Stomach (tissue), 9 donors: ENCODE data around the gene XXYLT1. TPM values are rescaled to one million over a fixed set of nuclear protein-coding genes. Genes with fewer than 3 reads are reported as not detected.

Experiments used
- DNase-seq, 2 donors: peaks; one replicate each; pipeline versions ENCODE4 v3.0.0 to v3.0.0-alpha.2; 2013 to 2019
- H3K27ac ChIP-seq, 5 donors: fragments of 200-600 bp in 4 of 5; sonication (generic) in 4 of 5; one replicate each; pipeline ENCODE4 v1.5.1; 2013 to 2019; ENCODE audit warnings: mild to moderate bottlenecking in 1 of 5, moderate library complexity in 1 of 5
- H3K27me3 ChIP-seq, 3 donors: fragments of 200-600 bp; sonication (generic); one replicate each; pipeline ENCODE4 v1.5.1; 2017 to 2019; ENCODE audit warnings: mixed run types in 1 of 3
- H3K36me3 ChIP-seq, 4 donors: fragments of 200-600 bp; sonication (generic); 1 replicate in 3 of 4; 2 replicates in 1 of 4; pipeline ENCODE4 v1.5.1; 2016 to 2019
- H3K4me1 ChIP-seq, 4 donors: fragments of 200-600 bp; sonication (generic); one replicate each; pipeline ENCODE4 v1.5.1; 2016 to 2019
- H3K4me3 ChIP-seq, 4 donors: fragments of 200-600 bp; sonication (generic) in 3 of 4; one replicate each; pipeline ENCODE4 v1.5.1; 2016 to 2019; ENCODE audit warnings: mild to moderate bottlenecking in 1 of 4
- H3K9me3 ChIP-seq, 4 donors: fragments of 200-600 bp; sonication (generic); one replicate each; pipeline ENCODE4 v1.5.1; 2016 to 2019
- EP300 ChIP-seq: sonication (generic); formaldehyde crosslinking; IDR thresholded peaks from one replicate; pipeline ENCODE4 v1.6.1; 2017; ENCODE audit warnings: antibody characterized with exemption
- POLR2A ChIP-seq, 4 donors: fragments of 450-650 bp; IDR thresholded peaks; one replicate each; pipeline ENCODE4 v1.6.1; 2016; ENCODE audit warnings: antibody characterized with exemption in 4 of 4, control low read depth in 2 of 4, mild to moderate bottlenecking in 1 of 4, moderate library complexity in 1 of 4
- POLR2AphosphoS5 ChIP-seq, 3 donors: sonication (generic); formaldehyde crosslinking; IDR thresholded peaks; one replicate each; pipeline ENCODE4 v1.6.1; 2016; ENCODE audit warnings: antibody characterized with exemption in 3 of 3
- WGBS, 5 donors: extraction: QIAGEN DNeasy Blood & Tissue Kit in 3 of 5; methylation state at CpG; one replicate each; pipeline versions ENCODE4 v1.1.5 to v1.1.7; 2013 to 2018; 5-methylcytosine and 5-hydroxymethylcytosine counted together
- intact Hi-C: fragments of 100-400 bp; cut with DNase I; formaldehyde crosslinking; loops from one replicate; pipeline ENCODE4 v1.15.1; 2023; ENCODE audit warnings: low total_unique reads
- polyA plus RNA-seq, 3 donors: library from polyadenylated mRNA; stranded (reverse); fragments of 200-250 nt; gene quantifications; one replicate each; pipeline ENCODE4 v1.2.3, GENCODE V29; 2013
- total RNA-seq, 5 donors: library from RNA; depleted of rRNA; stranded (reverse); fragments of >200 nt; gene quantifications; one replicate each; pipeline versions ENCODE4 v1.1.0 to v1.2.3, GENCODE V29; 2014 to 2016
- TF ChIP-seq, protein P1 (sequence below), 7 experiments: fragments of 450-650 bp in 4 of 7; fragments of 200-600 bp in 3 of 7; sonication (generic) in 3 of 7; IDR thresholded peaks; one replicate each; pipeline ENCODE4 v1.5.1; 2016 to 2019; ENCODE audit warnings: antibody characterized with exemption in 7 of 7, control low read depth in 2 of 7, mild to moderate bottlenecking in 1 of 7
- donor health status: healthy with polysubstance abuse.
- donor health status: Bipolar disorder and iron deficiency.
- donor health status: healthy.

XXYLT1 gene
- total and polyA plus RNA-seq, 8 donors = 2.1 to 41.5 (median 11.4) TPM; not detected in 1

DNA sequence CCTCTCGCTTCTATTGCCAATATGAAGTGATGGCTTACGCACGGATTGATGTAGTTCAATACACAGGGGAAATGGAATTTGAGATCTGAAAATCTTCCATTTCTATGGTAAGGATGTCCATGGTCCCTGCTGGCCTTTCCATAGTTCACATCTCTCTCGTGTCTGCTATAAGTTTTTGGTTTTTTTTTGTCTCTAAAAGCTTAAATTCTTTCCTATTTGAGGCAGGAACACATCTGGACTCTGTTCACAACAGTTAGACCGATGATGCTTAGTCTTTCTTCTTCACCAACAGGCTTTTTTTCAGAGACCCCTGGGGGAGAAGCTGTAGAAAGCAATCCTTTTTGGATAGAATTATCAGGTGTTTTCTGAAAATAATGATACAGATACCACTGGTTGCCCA, 108.1 kb downstream of the XXYLT1 start:
- no peak for DNase-seq
- peak overlapping the region in 4 of 5 donors; percentile 59 to 83 (median 78) for H3K27ac ChIP-seq
- intact Hi-C loops = no loop called here
- no peak overlapping the region for H3K4me3 ChIP-seq
- 85 to 95% (median 92%) methylated on average over 5 of the region's 5 CpGs for WGBS, 5 donors
- H3K27me3 ChIP-seq = no peaks in the 10 kb centered on the region
- no peaks in the 10 kb centered on the region for H3K36me3 ChIP-seq
- TF ChIP-seq POLR2AphosphoS5 (IDR thresholded peaks at IDR 0.05) = no peak
- TF ChIP-seq, protein P1, sequence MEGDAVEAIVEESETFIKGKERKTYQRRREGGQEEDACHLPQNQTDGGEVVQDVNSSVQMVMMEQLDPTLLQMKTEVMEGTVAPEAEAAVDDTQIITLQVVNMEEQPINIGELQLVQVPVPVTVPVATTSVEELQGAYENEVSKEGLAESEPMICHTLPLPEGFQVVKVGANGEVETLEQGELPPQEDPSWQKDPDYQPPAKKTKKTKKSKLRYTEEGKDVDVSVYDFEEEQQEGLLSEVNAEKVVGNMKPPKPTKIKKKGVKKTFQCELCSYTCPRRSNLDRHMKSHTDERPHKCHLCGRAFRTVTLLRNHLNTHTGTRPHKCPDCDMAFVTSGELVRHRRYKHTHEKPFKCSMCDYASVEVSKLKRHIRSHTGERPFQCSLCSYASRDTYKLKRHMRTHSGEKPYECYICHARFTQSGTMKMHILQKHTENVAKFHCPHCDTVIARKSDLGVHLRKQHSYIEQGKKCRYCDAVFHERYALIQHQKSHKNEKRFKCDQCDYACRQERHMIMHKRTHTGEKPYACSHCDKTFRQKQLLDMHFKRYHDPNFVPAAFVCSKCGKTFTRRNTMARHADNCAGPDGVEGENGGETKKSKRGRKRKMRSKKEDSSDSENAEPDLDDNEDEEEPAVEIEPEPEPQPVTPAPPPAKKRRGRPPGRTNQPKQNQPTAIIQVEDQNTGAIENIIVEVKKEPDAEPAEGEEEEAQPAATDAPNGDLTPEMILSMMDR (IDR thresholded peaks at IDR 0.05) = no peak
- no peak for TF ChIP-seq POLR2A (IDR thresholded peaks at IDR 0.05)
- no peak for TF ChIP-seq EP300
- no peaks in the 10 kb centered on the region for H3K9me3 ChIP-seq
- peaks cover 13 to 38% (median 26%) of the 10 kb centered on the region in 4 donors for H3K4me1 ChIP-seq

GRCh38 chr3:195162033-195162669, 108.8 kb downstream of the XXYLT1 start:
- Histone ChIP-seq H3K9me3 (no peaks in the 10 kb centered on the region), H3K27ac (peak overlapping the region; percentile 4 to 83 (median 73)), H3K4me3 (no peak overlapping the region), H3K27me3 (no peaks in the 10 kb centered on the region), H3K4me1 (peaks cover 13 to 41% (median 30%) of the 10 kb centered on the region in 4 donors), H3K36me3 (no peaks in the 10 kb centered on the region)
- TF ChIP-seq, protein P1 (IDR thresholded peaks at IDR 0.05) = no peak
- TF ChIP-seq POLR2A (IDR thresholded peaks at IDR 0.05) (no peak), EP300 (no peak), POLR2AphosphoS5 (IDR thresholded peaks at IDR 0.05) (peak; percentile 11 to 45 (median 12))
- WGBS, 5 donors = 45 to 69% (median 61%) methylated on average over 15 of the region's 15 CpGs
- intact Hi-C loops = no loop called here
- DNase-seq = peak in 1 of 2 donors; percentile 82

- H3K27ac ChIP-seq = peak overlapping the region in 4 of 5 donors; percentile 59 to 83 (median 78)
- intact Hi-C loops = no loop called here
- H3K4me1 ChIP-seq = peaks cover 21 to 53% (median 39%) of the 10 kb centered on the region in 4 donors
- TF ChIP-seq, protein P1 (IDR thresholded peaks at IDR 0.05) = no peak
- TF ChIP-seq EP300 = no peak
- no peak for TF ChIP-seq POLR2AphosphoS5 (IDR thresholded peaks at IDR 0.05)
- no peak for TF ChIP-seq POLR2A (IDR thresholded peaks at IDR 0.05)
- no peak for DNase-seq
- no peaks in the 10 kb centered on the region for H3K27me3 ChIP-seq
- no peak overlapping the region for H3K4me3 ChIP-seq
- H3K36me3 ChIP-seq = no peaks in the 10 kb centered on the region
- no peaks in the 10 kb centered on the region for H3K9me3 ChIP-seq
- 93 to 97% (median 95%) methylated on average over 11 of the region's 11 CpGs for WGBS, 5 donors
Observed at GRCh38 chr3:195160908-195161434, 110.0 kb downstream of the XXYLT1 start.

GRCh38 chr3:195160257-195160898, 110.6 kb downstream of the XXYLT1 start:
- Histone ChIP-seq H3K36me3 (no peaks in the 10 kb centered on the region), H3K27ac (peak overlapping the region in 4 of 5 donors; percentile 59 to 83 (median 78)), H3K4me1 (peaks cover 27 to 58% (median 45%) of the 10 kb centered on the region in 4 donors), H3K4me3 (no peak overlapping the region), H3K9me3 (no peaks in the 10 kb centered on the region), H3K27me3 (no peaks in the 10 kb centered on the region)
- TF ChIP-seq, protein P1 (IDR thresholded peaks at IDR 0.05) = no peak
- TF ChIP-seq EP300 = no peak
- no peak for TF ChIP-seq POLR2A (IDR thresholded peaks at IDR 0.05)
- peak; percentile 45 to 82 (median 73) for TF ChIP-seq POLR2AphosphoS5 (IDR thresholded peaks at IDR 0.05)
- DNase-seq = peak in 1 of 2 donors; percentile 77
- intact Hi-C loops = no loop called here
- 72 to 80% (median 79%) methylated on average over 14 of the region's 14 CpGs for WGBS, 5 donors
